B cell (primary cell): Measurements from ENCODE around the gene ZCCHC3. TPM values are rescaled to one million over a fixed set of nuclear protein-coding genes. Genes with fewer than 3 reads are reported as not detected.
"Not testable (repeated sequence)": the region's sequence is repeated elsewhere in the genome, so short reads cannot be mapped to it uniquely, and the experiment has no call there.

Experiments used
- ATAC-seq: fragments of 200-7000 bp; cut with Tn5 transposase; one replicate; pipeline ENCODE4 v1.10.0; 2021; ENCODE audit warnings: low read depth, mild to moderate bottlenecking, moderate number of reproducible peaks, moderate library complexity
- CTCF ChIA-PET: fragments of 350-600 bp; sonication (Branson Sonifier 250); formaldehyde crosslinking; loops from one replicate; lab custom pipeline; 2021; ENCODE audit warnings: antibody characterized with exemption, inconsistent platforms; lab: Charles Lee
- POLR2A ChIA-PET: fragments of 350-600 bp; sonication (Branson Sonifier 250); formaldehyde crosslinking; loops from one replicate; lab custom pipeline; 2021; ENCODE audit warnings: antibody characterized with exemption; lab: Charles Lee
- DNase-seq: peaks from one replicate; pipeline ENCODE4 v3.0.0; 2013
- H2AFZ ChIP-seq: 2 replicates; pipeline ENCODE4 v1.6.1; 2012; ENCODE audit warnings: mild to moderate bottlenecking, low read depth, low read length; ENCODE audit not compliant: insufficient read depth, poor library complexity, severe bottlenecking
- H3K27ac ChIP-seq, 2 donors: 1 replicate in 1 of 2; 2 replicates in 1 of 2; pipeline ENCODE4 v1.5.1; 2012 to 2013; ENCODE audit warnings: low read length in 2 of 2, mild to moderate bottlenecking in 2 of 2, moderate library complexity in 1 of 2
- H3K27me3 ChIP-seq, 4 experiments: fragments of 200-600 bp in 1 of 4; sonication (generic) in 1 of 4; replicated peaks in 1 of 4; 1 replicate in 2 of 4; 2 replicates in 2 of 4; pipeline versions ENCODE4 v1.6.1 to v1.7.0; 2013 to 2016; ENCODE audit warnings: low read length in 3 of 4, mild to moderate bottlenecking in 2 of 4, mixed read lengths in 1 of 4, moderate library complexity in 1 of 4; ENCODE audit not compliant: insufficient read depth in 4 of 4, control insufficient read depth in 3 of 4; ENCODE audit errors: control extremely low read depth in 1 of 4
- H3K36me3 ChIP-seq, 2 experiments: replicated peaks in 1 of 2; 1 replicate in 1 of 2; 2 replicates in 1 of 2; pipeline versions ENCODE4 v1.6.1 to v1.7.1; 2013; ENCODE audit warnings: low read length in 1 of 2; ENCODE audit not compliant: insufficient read depth in 2 of 2, control insufficient read depth in 1 of 2; ENCODE audit errors: control extremely low read depth in 1 of 2, extremely low read depth in 1 of 2
- H3K4me1 ChIP-seq, 2 donors: fragments of 200-600 bp in 1 of 2; sonication (generic) in 1 of 2; 1 replicate in 1 of 2; 2 replicates in 1 of 2; pipeline versions ENCODE4 v1.5.1 to v1.6.1; 2013 to 2017; ENCODE audit warnings: low read length in 2 of 2; ENCODE audit not compliant: control insufficient read depth in 2 of 2, insufficient read depth in 2 of 2
- H3K4me2 ChIP-seq: replicated peaks from 2 replicates; pipeline ENCODE3; 2012; ENCODE audit warnings: mild to moderate bottlenecking, low read depth, low read length; ENCODE audit not compliant: poor library complexity, severe bottlenecking
- H3K4me3 ChIP-seq, 5 experiments: fragments of 200-600 bp in 1 of 5; sonication (generic) in 1 of 5; 1 replicate in 3 of 5; 2 replicates in 2 of 5; pipeline versions ENCODE4 v1.5.1 to v1.7.0; 2011 to 2016; ENCODE audit warnings: low read length in 4 of 5, mild to moderate bottlenecking in 4 of 5, low read depth in 2 of 5, control low read depth in 1 of 5, moderate library complexity in 1 of 5; ENCODE audit not compliant: insufficient read depth in 1 of 5; ENCODE audit errors: control extremely low read depth in 1 of 5, extremely low read depth in 1 of 5
- H3K79me2 ChIP-seq: fragments of 200-600 bp; sonication (generic); one replicate; pipeline ENCODE4 v1.6.0; 2016; ENCODE audit warnings: low read length; ENCODE audit not compliant: control insufficient read depth, insufficient read depth
- H3K9ac ChIP-seq: fragments of 200-600 bp; sonication (generic); 2 replicates; pipeline ENCODE4 v1.6.1; 2017; ENCODE audit warnings: mild to moderate bottlenecking, low read length, moderate library complexity
- H3K9me3 ChIP-seq, 3 donors: one replicate each; pipeline versions ENCODE4 v1.6.1 to v1.7.1; 2013; ENCODE audit warnings: low read length in 2 of 3; ENCODE audit not compliant: control insufficient read depth in 2 of 3, insufficient read depth in 1 of 3; ENCODE audit errors: control extremely low read depth in 1 of 3
- H4K20me1 ChIP-seq: 2 replicates; pipeline ENCODE4 v1.6.0; 2012; ENCODE audit warnings: mild to moderate bottlenecking, low read length; ENCODE audit not compliant: insufficient read depth, control insufficient read depth, poor library complexity, severe bottlenecking
- H3K27ac Mint-ChIP-seq: one replicate; pipeline ENCODE4 v1.8.0; 2021; ENCODE audit warnings: mixed read lengths
- H3K27me3 Mint-ChIP-seq: one replicate; pipeline ENCODE4 v1.8.0; 2021; ENCODE audit warnings: mixed read lengths
- H3K4me1 Mint-ChIP-seq: one replicate; pipeline ENCODE4 v1.8.0; 2021; ENCODE audit warnings: mixed read lengths
- H3K4me3 Mint-ChIP-seq: one replicate; pipeline ENCODE4 v1.8.0; 2021; ENCODE audit warnings: mixed read lengths
- H3K9me3 Mint-ChIP-seq: one replicate; pipeline ENCODE4 v1.8.0; 2022; ENCODE audit warnings: mixed read lengths; ENCODE audit not compliant: insufficient read depth
- CTCF ChIP-seq: fragments of 200-600 bp; IDR thresholded peaks from one replicate; pipeline ENCODE4 v1.8.0; 2022; ENCODE audit warnings: antibody characterized with exemption, mild to moderate bottlenecking
- EZH2 ChIP-seq: IDR thresholded peaks from 2 replicates; pipeline ENCODE4 v1.6.1; 2012; ENCODE audit warnings: borderline replicate concordance, low read depth, mild to moderate bottlenecking, moderate library complexity, low read length; ENCODE audit not compliant: insufficient read depth, poor library complexity, severe bottlenecking
- WGBS: methylation state at CpG from one replicate; pipeline ENCODE4 v1.1.5; 2013; ENCODE audit warnings: missing lambda C conversion rate; ENCODE audit not compliant: insufficient coverage; 5-methylcytosine and 5-hydroxymethylcytosine counted together
- intact Hi-C: fragments of 100-400 bp; cut with micrococcal nuclease; formaldehyde crosslinking; loops from one replicate; pipeline ENCODE4 v1.10.0; 2022
- polyA plus RNA-seq: library from polyadenylated mRNA; depleted of rRNA; stranded (reverse); fragments of >200 nt; gene quantifications from 2 replicates; pipeline ENCODE4 v1.2.3, GENCODE V29; 2012
- total RNA-seq, 2 donors: library from RNA; stranded (reverse); fragments of 120-200 nt in 1 of 2; gene quantifications; 1 replicate in 1 of 2; 2 replicates in 1 of 2; pipeline versions ENCODE4 v1.2.3 to v1.2.4, GENCODE V29; 2013 to 2022

The ZCCHC3 gene
- total and polyA plus RNA-seq, 2 donors (not counting 1 experiment from before 2014, with no cell fraction given), result 12.8 to 35.7 TPM

DNA sequence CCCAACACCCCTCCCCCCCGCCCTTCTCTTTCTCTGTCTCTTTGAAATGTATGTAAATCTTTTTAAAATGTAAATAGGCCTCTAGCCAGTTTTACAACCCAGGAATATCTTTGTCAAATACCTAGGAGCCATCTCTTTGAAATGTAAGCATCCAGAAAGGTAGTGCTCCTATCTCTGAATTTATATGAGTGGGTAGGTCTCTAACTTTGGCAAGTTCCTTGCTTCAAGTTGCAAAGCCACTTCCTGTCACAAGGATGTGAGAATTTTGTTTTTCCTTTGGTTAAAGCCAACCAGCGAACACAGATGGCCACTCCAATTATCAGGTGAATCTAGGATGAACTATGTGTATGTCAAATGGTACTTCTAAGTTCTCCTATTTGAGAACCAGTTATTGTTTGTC lies 46.0 kb upstream of the ZCCHC3 start:
- Mint-ChIP-seq H3K27ac (no peak overlapping the region), H3K4me1 (no peaks in the 10 kb centered on the region), H3K27me3 (peaks cover 5% of the 10 kb centered on the region), H3K9me3 (no peaks in the 10 kb centered on the region), H3K4me3 (no peak overlapping the region)
- no peaks in the 10 kb centered on the region for H3K79me2 ChIP-seq
- no peak overlapping the region for H3K27ac ChIP-seq
- ATAC-seq (no peak), DNase-seq (no peak)
- H4K20me1 ChIP-seq, result no peaks in the 10 kb centered on the region
- H2AFZ ChIP-seq, result no peak overlapping the region
- no peaks in the 10 kb centered on the region for H3K36me3 ChIP-seq
- ChIA-PET POLR2A (no interaction called here), CTCF (no interaction called here)
- no peak overlapping the region for H3K9ac ChIP-seq
- WGBS, result no CpG with 5 or more reads among the region's 2 CpGs
- H3K4me1 ChIP-seq, result no peaks in the 10 kb centered on the region
- H3K9me3 ChIP-seq, result no peaks in the 10 kb centered on the region
- H3K4me3 ChIP-seq, result no peak overlapping the region
- no peaks in the 10 kb centered on the region for H3K27me3 ChIP-seq
- intact Hi-C loops, result no loop called here
- no peak for TF ChIP-seq EZH2
- no peak for TF ChIP-seq CTCF
- H3K4me2 ChIP-seq, result no peak overlapping the region

GRCh38 chr20:252801-253200 lies 44.6 kb upstream of the ZCCHC3 start:
- ChIA-PET POLR2A (no interaction called here), CTCF (interaction anchor here (0.6 to 1.0 kb wide), 2 partner anchors 46 to 77 kb away, joined by 3 read pairs; no protein-coding TSS in a partner anchor)
- DNase-seq (no peak), ATAC-seq (no peak)
- TF ChIP-seq EZH2, result no peak
- TF ChIP-seq CTCF, result no peak
- no peaks in the 10 kb centered on the region for H4K20me1 ChIP-seq
- no peak overlapping the region for H2AFZ ChIP-seq
- H3K79me2 ChIP-seq, result no peaks in the 10 kb centered on the region
- Mint-ChIP-seq H3K4me3 (no peak overlapping the region), H3K9me3 (no peaks in the 10 kb centered on the region), H3K27ac (no peak overlapping the region), H3K4me1 (no peaks in the 10 kb centered on the region), H3K27me3 (peaks cover 8% of the 10 kb centered on the region)
- no peaks in the 10 kb centered on the region for H3K9me3 ChIP-seq
- H3K36me3 ChIP-seq, result no peaks in the 10 kb centered on the region
- H3K27ac ChIP-seq, result no peak overlapping the region
- intact Hi-C loops, result no loop called here
- H3K4me2 ChIP-seq, result no peak overlapping the region
- H3K9ac ChIP-seq, result no peak overlapping the region
- WGBS, result no CpG with 5 or more reads among the region's 2 CpGs
- no peak overlapping the region for H3K4me3 ChIP-seq
- H3K27me3 ChIP-seq, result no peaks in the 10 kb centered on the region
- H3K4me1 ChIP-seq, result no peaks in the 10 kb centered on the region

GRCh38 chr20:253447-253846 lies 43.9 kb upstream of the ZCCHC3 start:
- H3K9me3 ChIP-seq, H3K36me3 ChIP-seq, H3K9me3 Mint-ChIP-seq, intact Hi-C loops, ATAC-seq, H4K20me1 ChIP-seq, POLR2A ChIA-PET, H3K4me2 ChIP-seq, H3K4me3 ChIP-seq, H3K4me1 Mint-ChIP-seq, H3K79me2 ChIP-seq, H3K27ac Mint-ChIP-seq, DNase-seq, H3K27me3 ChIP-seq, H2AFZ ChIP-seq, H3K4me3 Mint-ChIP-seq, H3K9ac ChIP-seq, H3K27ac ChIP-seq, H3K4me1 ChIP-seq: not testable (repeated sequence)
- peaks cover 11% of the 10 kb centered on the region for H3K27me3 Mint-ChIP-seq
- WGBS, result 100% methylated on average over 1 of the region's 6 CpGs
- CTCF ChIA-PET, result interaction anchor here (0.6 to 1.0 kb wide), 2 partner anchors 47 to 77 kb away, joined by 3 read pairs; no protein-coding TSS in a partner anchor
